ENCODE data around the gene TUBA4B.

TUBA4B gene

GRCh38 chr2:219296631-219297391, 43.8 kb downstream of the TUBA4B start (continued):
- TF ChIP-seq, protein P1, sequence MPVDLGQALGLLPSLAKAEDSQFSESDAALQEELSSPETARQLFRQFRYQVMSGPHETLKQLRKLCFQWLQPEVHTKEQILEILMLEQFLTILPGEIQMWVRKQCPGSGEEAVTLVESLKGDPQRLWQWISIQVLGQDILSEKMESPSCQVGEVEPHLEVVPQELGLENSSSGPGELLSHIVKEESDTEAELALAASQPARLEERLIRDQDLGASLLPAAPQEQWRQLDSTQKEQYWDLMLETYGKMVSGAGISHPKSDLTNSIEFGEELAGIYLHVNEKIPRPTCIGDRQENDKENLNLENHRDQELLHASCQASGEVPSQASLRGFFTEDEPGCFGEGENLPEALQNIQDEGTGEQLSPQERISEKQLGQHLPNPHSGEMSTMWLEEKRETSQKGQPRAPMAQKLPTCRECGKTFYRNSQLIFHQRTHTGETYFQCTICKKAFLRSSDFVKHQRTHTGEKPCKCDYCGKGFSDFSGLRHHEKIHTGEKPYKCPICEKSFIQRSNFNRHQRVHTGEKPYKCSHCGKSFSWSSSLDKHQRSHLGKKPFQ (tag by site-specific recombination; IDR thresholded peaks at IDR 0.05) = no peak
- no peak for TF ChIP-seq ZNF335 (tag by site-specific recombination; conservative IDR thresholded peaks at IDR 0.05)
- no peak for TF ChIP-seq ZNF423 (tag by site-specific recombination; IDR thresholded peaks at IDR 0.05)
- TF ChIP-seq, protein P2, sequence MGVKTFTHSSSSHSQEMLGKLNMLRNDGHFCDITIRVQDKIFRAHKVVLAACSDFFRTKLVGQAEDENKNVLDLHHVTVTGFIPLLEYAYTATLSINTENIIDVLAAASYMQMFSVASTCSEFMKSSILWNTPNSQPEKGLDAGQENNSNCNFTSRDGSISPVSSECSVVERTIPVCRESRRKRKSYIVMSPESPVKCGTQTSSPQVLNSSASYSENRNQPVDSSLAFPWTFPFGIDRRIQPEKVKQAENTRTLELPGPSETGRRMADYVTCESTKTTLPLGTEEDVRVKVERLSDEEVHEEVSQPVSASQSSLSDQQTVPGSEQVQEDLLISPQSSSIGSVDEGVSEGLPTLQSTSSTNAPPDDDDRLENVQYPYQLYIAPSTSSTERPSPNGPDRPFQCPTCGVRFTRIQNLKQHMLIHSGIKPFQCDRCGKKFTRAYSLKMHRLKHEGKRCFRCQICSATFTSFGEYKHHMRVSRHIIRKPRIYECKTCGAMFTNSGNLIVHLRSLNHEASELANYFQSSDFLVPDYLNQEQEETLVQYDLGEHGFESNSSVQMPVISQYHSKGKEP (tag by site-specific recombination; IDR thresholded peaks at IDR 0.05) = no peak
- TF ChIP-seq ZNF24 (tag by site-specific recombination; IDR thresholded peaks at IDR 0.05) = no peak
- no peak for TF ChIP-seq ZNF654 (tag by site-specific recombination; IDR thresholded peaks at IDR 0.05; ENCODE audit: low read depth)

- POLR2A ChIA-PET = interaction anchor here (0.5 kb wide), 1 partner anchor 45 kb away, joined by 3 read pairs; no protein-coding TSS in a partner anchor
- H3K4me1 ChIP-seq (ENCODE audit: control insufficient read depth, insufficient read depth, low read length) = no peaks in the 10 kb centered on the region; the same call in 1 of the 2 replicates
- no peak overlapping the region for H3K27ac ChIP-seq (ENCODE audit: extremely low read depth, low read depth, low read length)
- CTCF ChIA-PET = interaction anchor here (0.6 to 11.6 kb wide), 16 partner anchors 19 to 691 kb away, joined by 3 to 297 read pairs (median 4); partner anchors contain the start of genes ANKZF1, ATG9A, CNPPD1 and DNAJB2
- no peak for TF ChIP-seq ZEB2 (tag by site-specific recombination; IDR thresholded peaks at IDR 0.05)
- TF ChIP-seq, protein P3, sequence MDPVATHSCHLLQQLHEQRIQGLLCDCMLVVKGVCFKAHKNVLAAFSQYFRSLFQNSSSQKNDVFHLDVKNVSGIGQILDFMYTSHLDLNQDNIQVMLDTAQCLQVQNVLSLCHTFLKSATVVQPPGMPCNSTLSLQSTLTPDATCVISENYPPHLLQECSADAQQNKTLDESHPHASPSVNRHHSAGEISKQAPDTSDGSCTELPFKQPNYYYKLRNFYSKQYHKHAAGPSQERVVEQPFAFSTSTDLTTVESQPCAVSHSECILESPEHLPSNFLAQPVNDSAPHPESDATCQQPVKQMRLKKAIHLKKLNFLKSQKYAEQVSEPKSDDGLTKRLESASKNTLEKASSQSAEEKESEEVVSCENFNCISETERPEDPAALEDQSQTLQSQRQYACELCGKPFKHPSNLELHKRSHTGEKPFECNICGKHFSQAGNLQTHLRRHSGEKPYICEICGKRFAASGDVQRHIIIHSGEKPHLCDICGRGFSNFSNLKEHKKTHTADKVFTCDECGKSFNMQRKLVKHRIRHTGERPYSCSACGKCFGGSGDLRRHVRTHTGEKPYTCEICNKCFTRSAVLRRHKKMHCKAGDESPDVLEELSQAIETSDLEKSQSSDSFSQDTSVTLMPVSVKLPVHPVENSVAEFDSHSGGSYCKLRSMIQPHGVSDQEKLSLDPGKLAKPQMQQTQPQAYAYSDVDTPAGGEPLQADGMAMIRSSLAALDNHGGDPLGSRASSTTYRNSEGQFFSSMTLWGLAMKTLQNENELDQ (tag by site-specific recombination; IDR thresholded peaks at IDR 0.05; ENCODE audit: low read depth) = no peak
- no peak for TF ChIP-seq GLIS2 (tag by site-specific recombination; IDR thresholded peaks at IDR 0.05)
- no peak for TF ChIP-seq ZNF248 (tag by site-specific recombination; IDR thresholded peaks at IDR 0.05)
- TF ChIP-seq ZNF133 (tag by site-specific recombination; IDR thresholded peaks at IDR 0.05) = no peak
- TF ChIP-seq SETDB1 (IDR thresholded peaks at IDR 0.05; ENCODE audit: insufficient read length, low read length) = no peak
- no peak for TF ChIP-seq ZNF350 (tag by site-specific recombination; IDR thresholded peaks at IDR 0.05)
- TF ChIP-seq, protein P4, sequence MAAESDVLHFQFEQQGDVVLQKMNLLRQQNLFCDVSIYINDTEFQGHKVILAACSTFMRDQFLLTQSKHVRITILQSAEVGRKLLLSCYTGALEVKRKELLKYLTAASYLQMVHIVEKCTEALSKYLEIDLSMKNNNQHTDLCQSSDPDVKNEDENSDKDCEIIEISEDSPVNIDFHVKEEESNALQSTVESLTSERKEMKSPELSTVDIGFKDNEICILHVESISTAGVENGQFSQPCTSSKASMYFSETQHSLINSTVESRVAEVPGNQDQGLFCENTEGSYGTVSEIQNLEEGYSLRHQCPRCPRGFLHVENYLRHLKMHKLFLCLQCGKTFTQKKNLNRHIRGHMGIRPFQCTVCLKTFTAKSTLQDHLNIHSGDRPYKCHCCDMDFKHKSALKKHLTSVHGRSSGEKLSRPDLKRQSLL (tag by site-specific recombination; IDR thresholded peaks at IDR 0.05) = no peak
- TF ChIP-seq KLF1 (tag by site-specific recombination; IDR thresholded peaks at IDR 0.05) = no peak
- no peak for TF ChIP-seq GLI4 (tag by site-specific recombination; IDR thresholded peaks at IDR 0.05)
- no peak for TF ChIP-seq INSM2 (tag by site-specific recombination; IDR thresholded peaks at IDR 0.05)
- H3K36me3 ChIP-seq (ENCODE audit: control insufficient read depth in 2 of 2, insufficient read depth in 1 of 2, low read length in 2 of 2) = no peaks in the 10 kb centered on the region
- H3K4me3 ChIP-seq (ENCODE audit: low read depth, low read length) = no peak overlapping the region
- H3K9me3 ChIP-seq (ENCODE audit: control insufficient read depth, insufficient read depth, low read depth, low read length) = no peaks in the 10 kb centered on the region
Measured at GRCh38 chr2:219297766-219298456, 44.9 kb downstream of the TUBA4B start.

Data from HEK293 (cell line).